ENCODE measurements around the gene OR1Q1. TPM values are rescaled to one million over a fixed set of nuclear protein-coding genes. Genes with fewer than 3 reads are reported as not detected.
"Not testable (repeated sequence)": the region's sequence is repeated elsewhere in the genome, so short reads cannot be mapped to it uniquely, and the experiment has no call there.

The OR1Q1 gene
- not detected in 2 replicates for total RNA-seq (2014; rRNA removed; shearing (Covaris generic); ENCODE audit: low replicate concordance)

DNA sequence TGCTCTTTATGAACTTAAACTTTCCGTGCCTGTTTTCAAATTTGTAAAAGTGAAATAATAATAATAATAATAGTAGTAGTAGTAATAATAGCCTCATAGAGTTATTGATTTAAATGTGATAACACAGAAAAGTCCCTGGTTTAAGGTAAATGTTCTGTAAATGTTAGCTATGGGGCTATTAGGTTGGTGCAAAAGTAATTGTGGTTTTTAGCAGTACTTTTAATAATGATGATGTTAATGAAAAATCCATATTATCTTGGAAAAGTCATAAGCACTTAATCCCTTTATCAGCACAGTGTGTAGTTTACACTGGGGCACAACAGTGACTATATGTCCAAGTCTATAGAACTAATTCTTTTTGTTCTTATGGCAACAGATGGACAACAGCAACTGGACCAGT is at the start of gene OR1Q1:
Gene OR1Q1 (plus strand): TSS at position 377 of the 400 bp plus-strand sequence. CDS start 0 bp downstream, at position 377.
- Histone ChIP-seq H3K9ac (ENCODE audit: low read length) (no peak within 1 kb of the TSS), H3K9me3 (ENCODE audit: low read length) (no peaks in the 10 kb centered on the region), H3K36me3 (ENCODE audit: insufficient read depth, low read length) (no peaks in the 10 kb centered on the region), H3K9me2 (replicated peaks; ENCODE audit: insufficient read depth, low read length) (no peaks in the 10 kb centered on the region), H3K27ac (ENCODE audit: low read length) (no peak within 1 kb of the TSS), H3K4me1 (ENCODE audit: low read length) (no peaks in the 10 kb centered on the region), H3K4me3 (ENCODE audit: low read length) (no peak within 1 kb of the TSS), H3K4me2 (ENCODE audit: low read depth, low read length, poor library complexity, severe bottlenecking) (no peak within 1 kb of the TSS), H4K20me1 (ENCODE audit: insufficient read depth, low read depth, low read length) (no peaks in the 10 kb centered on the region), H3K79me2 (ENCODE audit: low read length) (no peaks in the 10 kb centered on the region), H3K27me3 (ENCODE audit: low read length) (no peaks in the 10 kb centered on the region), H2AFZ (ENCODE audit: low read length) (no peak within 1 kb of the TSS)
- no peak for DNase-seq

- H3K79me2 ChIP-seq (ENCODE audit: low read length) = no peaks in the 10 kb centered on the region
- no peaks in the 10 kb centered on the region for H3K4me1 ChIP-seq (ENCODE audit: low read length)
- no peaks in the 10 kb centered on the region for H3K36me3 ChIP-seq (ENCODE audit: insufficient read depth, low read length)
- no peak for DNase-seq
- no peak overlapping the region for H3K27ac ChIP-seq (ENCODE audit: low read length)
- no peaks in the 10 kb centered on the region for H3K9me2 ChIP-seq (replicated peaks; ENCODE audit: insufficient read depth, low read length)
- H4K20me1 ChIP-seq (ENCODE audit: insufficient read depth, low read depth, low read length) = no peaks in the 10 kb centered on the region
- no peaks in the 10 kb centered on the region for H3K27me3 ChIP-seq (ENCODE audit: low read length)
- H2AFZ ChIP-seq (ENCODE audit: low read length) = no peak overlapping the region
- H3K4me3 ChIP-seq (ENCODE audit: low read length) = no peak overlapping the region
- H3K9ac ChIP-seq (ENCODE audit: low read length) = no peak overlapping the region
- no peak overlapping the region for H3K4me2 ChIP-seq (ENCODE audit: low read depth, low read length, poor library complexity, severe bottlenecking)
- no peaks in the 10 kb centered on the region for H3K9me3 ChIP-seq (ENCODE audit: low read length)
Observed at GRCh38 chr9:122567901-122568300, 46.6 kb upstream of the OR1Q1 start.

GRCh38 chr9:122572456-122572855 is 42.1 kb upstream of the OR1Q1 start:
- no peaks in the 10 kb centered on the region for H3K9me3 ChIP-seq (ENCODE audit: low read length)
- no peaks in the 10 kb centered on the region for H4K20me1 ChIP-seq (ENCODE audit: insufficient read depth, low read depth, low read length)
- H3K27me3 ChIP-seq (ENCODE audit: low read length) = no peaks in the 10 kb centered on the region
- no peaks in the 10 kb centered on the region for H3K36me3 ChIP-seq (ENCODE audit: insufficient read depth, low read length)
- H3K4me2 ChIP-seq (ENCODE audit: low read depth, low read length, poor library complexity, severe bottlenecking) = no peak overlapping the region
- H3K9ac ChIP-seq (ENCODE audit: low read length) = no peak overlapping the region
- no peak overlapping the region for H3K4me3 ChIP-seq (ENCODE audit: low read length)
- H3K9me2 ChIP-seq (replicated peaks; ENCODE audit: insufficient read depth, low read length) = no peaks in the 10 kb centered on the region
- no peak for DNase-seq
- H3K4me1 ChIP-seq (ENCODE audit: low read length) = no peaks in the 10 kb centered on the region
- H3K27ac ChIP-seq (ENCODE audit: low read length) = no peak overlapping the region
- H2AFZ ChIP-seq (ENCODE audit: low read length) = no peak overlapping the region
- H3K79me2 ChIP-seq (ENCODE audit: low read length) = no peaks in the 10 kb centered on the region

- no peaks in the 10 kb centered on the region for H3K36me3 ChIP-seq (ENCODE audit: insufficient read depth, low read length)
- H3K27ac ChIP-seq (ENCODE audit: low read length) = no peak overlapping the region
- H3K4me2 ChIP-seq (ENCODE audit: low read depth, low read length, poor library complexity, severe bottlenecking) = no peak overlapping the region
- no peaks in the 10 kb centered on the region for H3K9me3 ChIP-seq (ENCODE audit: low read length)
- no peaks in the 10 kb centered on the region for H3K79me2 ChIP-seq (ENCODE audit: low read length)
- H3K9me2 ChIP-seq (replicated peaks; ENCODE audit: insufficient read depth, low read length) = no peaks in the 10 kb centered on the region
- no peak overlapping the region for H2AFZ ChIP-seq (ENCODE audit: low read length)
- no peaks in the 10 kb centered on the region for H3K4me1 ChIP-seq (ENCODE audit: low read length)
- H4K20me1 ChIP-seq (ENCODE audit: insufficient read depth, low read depth, low read length) = no peaks in the 10 kb centered on the region
- DNase-seq = no peak
- H3K27me3 ChIP-seq (ENCODE audit: low read length) = no peaks in the 10 kb centered on the region
- H3K9ac ChIP-seq (ENCODE audit: low read length) = no peak overlapping the region
- no peak overlapping the region for H3K4me3 ChIP-seq (ENCODE audit: low read length)
Observed at GRCh38 chr9:122579874-122580273, 34.7 kb upstream of the OR1Q1 start.

- no peak for DNase-seq
- no peaks in the 10 kb centered on the region for H3K79me2 ChIP-seq (ENCODE audit: low read length)
- no peaks in the 10 kb centered on the region for H3K9me3 ChIP-seq (ENCODE audit: low read length)
- H3K9ac ChIP-seq (ENCODE audit: low read length) = no peak overlapping the region
- H3K4me2 ChIP-seq (ENCODE audit: low read depth, low read length, poor library complexity, severe bottlenecking) = no peak overlapping the region
- no peak overlapping the region for H2AFZ ChIP-seq (ENCODE audit: low read length)
- H4K20me1 ChIP-seq (ENCODE audit: insufficient read depth, low read depth, low read length) = no peaks in the 10 kb centered on the region
- H3K9me2 ChIP-seq (replicated peaks; ENCODE audit: insufficient read depth, low read length) = no peaks in the 10 kb centered on the region
- no peaks in the 10 kb centered on the region for H3K36me3 ChIP-seq (ENCODE audit: insufficient read depth, low read length)
- no peak overlapping the region for H3K4me3 ChIP-seq (ENCODE audit: low read length)
- H3K27me3 ChIP-seq (ENCODE audit: low read length) = no peaks in the 10 kb centered on the region
- H3K4me1 ChIP-seq (ENCODE audit: low read length) = no peaks in the 10 kb centered on the region
- H3K27ac ChIP-seq (ENCODE audit: low read length) = no peak overlapping the region
Observed at GRCh38 chr9:122580360-122580759, 34.2 kb upstream of the OR1Q1 start.

GRCh38 chr9:122583284-122583683 is 31.3 kb upstream of the OR1Q1 start, which contains the start of gene OR1L8:
Gene OR1L8, minus strand, starts transcription at chr9:122583384. Its CDS starts 14,907 bp downstream, at chr9:122568477.
- H3K4me2 ChIP-seq (ENCODE audit: low read depth, low read length, poor library complexity, severe bottlenecking); H3K9me3 ChIP-seq (ENCODE audit: low read length); H3K9ac ChIP-seq (ENCODE audit: low read length); H3K27ac ChIP-seq (ENCODE audit: low read length); H3K9me2 ChIP-seq (replicated peaks; ENCODE audit: insufficient read depth, low read length); H3K79me2 ChIP-seq (ENCODE audit: low read length); H3K4me3 ChIP-seq (ENCODE audit: low read length); H2AFZ ChIP-seq (ENCODE audit: low read length); H3K36me3 ChIP-seq (ENCODE audit: insufficient read depth, low read length); H3K4me1 ChIP-seq (ENCODE audit: low read length); H4K20me1 ChIP-seq (ENCODE audit: insufficient read depth, low read depth, low read length); H3K27me3 ChIP-seq (ENCODE audit: low read length); DNase-seq: not testable (repeated sequence)

- Histone ChIP-seq H2AFZ (ENCODE audit: low read length) (no peak overlapping the region), H3K4me1 (ENCODE audit: low read length) (no peaks in the 10 kb centered on the region), H3K27me3 (ENCODE audit: low read length) (no peaks in the 10 kb centered on the region; the same call in 1 of the 2 replicates), H3K27ac (ENCODE audit: low read length) (no peak overlapping the region), H3K9me2 (replicated peaks; ENCODE audit: insufficient read depth, low read length) (no peaks in the 10 kb centered on the region), H4K20me1 (ENCODE audit: insufficient read depth, low read depth, low read length) (no peaks in the 10 kb centered on the region), H3K4me2 (ENCODE audit: low read depth, low read length, poor library complexity, severe bottlenecking) (no peak overlapping the region), H3K4me3 (ENCODE audit: low read length) (no peak overlapping the region), H3K79me2 (ENCODE audit: low read length) (no peaks in the 10 kb centered on the region), H3K36me3 (ENCODE audit: insufficient read depth, low read length) (no peaks in the 10 kb centered on the region), H3K9me3 (ENCODE audit: low read length) (no peaks in the 10 kb centered on the region), H3K9ac (ENCODE audit: low read length) (no peak overlapping the region)
- no peak for DNase-seq
Observed at GRCh38 chr9:122605691-122606090, 8.8 kb upstream of the OR1Q1 start.

GRCh38 chr9:122606587-122606986 is 8.0 kb upstream of the OR1Q1 start:
- Histone ChIP-seq H3K4me1 (ENCODE audit: low read length) (no peaks in the 10 kb centered on the region), H3K4me2 (ENCODE audit: low read depth, low read length, poor library complexity, severe bottlenecking) (no peak overlapping the region), H3K9ac (ENCODE audit: low read length) (no peak overlapping the region), H3K4me3 (ENCODE audit: low read length) (no peak overlapping the region), H3K27me3 (ENCODE audit: low read length) (no peaks in the 10 kb centered on the region; the same call in 1 of the 2 replicates), H3K9me2 (replicated peaks; ENCODE audit: insufficient read depth, low read length) (no peaks in the 10 kb centered on the region), H3K79me2 (ENCODE audit: low read length) (no peaks in the 10 kb centered on the region), H4K20me1 (ENCODE audit: insufficient read depth, low read depth, low read length) (no peaks in the 10 kb centered on the region), H3K36me3 (ENCODE audit: insufficient read depth, low read length) (no peaks in the 10 kb centered on the region), H2AFZ (ENCODE audit: low read length) (no peak overlapping the region), H3K9me3 (ENCODE audit: low read length) (no peaks in the 10 kb centered on the region), H3K27ac (ENCODE audit: low read length) (no peak overlapping the region)
- no peak for DNase-seq

- H3K27me3 ChIP-seq (ENCODE audit: low read length) = no peaks in the 10 kb centered on the region
- H3K9ac ChIP-seq (ENCODE audit: low read length) = no peak overlapping the region
- no peaks in the 10 kb centered on the region for H4K20me1 ChIP-seq (ENCODE audit: insufficient read depth, low read depth, low read length)
- no peaks in the 10 kb centered on the region for H3K79me2 ChIP-seq (ENCODE audit: low read length)
- no peak overlapping the region for H3K4me2 ChIP-seq (ENCODE audit: low read depth, low read length, poor library complexity, severe bottlenecking)
- no peaks in the 10 kb centered on the region for H3K9me3 ChIP-seq (ENCODE audit: low read length)
- no peaks in the 10 kb centered on the region for H3K36me3 ChIP-seq (ENCODE audit: insufficient read depth, low read length)
- no peak for DNase-seq
- H3K4me1 ChIP-seq (ENCODE audit: low read length) = no peaks in the 10 kb centered on the region
- H2AFZ ChIP-seq (ENCODE audit: low read length) = no peak overlapping the region
- H3K9me2 ChIP-seq (replicated peaks; ENCODE audit: insufficient read depth, low read length) = no peaks in the 10 kb centered on the region
- no peak overlapping the region for H3K27ac ChIP-seq (ENCODE audit: low read length)
- no peak overlapping the region for H3K4me3 ChIP-seq (ENCODE audit: low read length)
Observed at GRCh38 chr9:122609804-122610203, 4.7 kb upstream of the OR1Q1 start.
